Inferior parietal cortex (tissue), 1 donor: ENCODE data around the gene NUMA1.

Experiments used
- DNase-seq: peaks from one replicate; pipeline ENCODE4 v3.0.0-alpha.2; 2016; ENCODE audit errors: extremely low spot score

The NUMA1 gene

DNA sequence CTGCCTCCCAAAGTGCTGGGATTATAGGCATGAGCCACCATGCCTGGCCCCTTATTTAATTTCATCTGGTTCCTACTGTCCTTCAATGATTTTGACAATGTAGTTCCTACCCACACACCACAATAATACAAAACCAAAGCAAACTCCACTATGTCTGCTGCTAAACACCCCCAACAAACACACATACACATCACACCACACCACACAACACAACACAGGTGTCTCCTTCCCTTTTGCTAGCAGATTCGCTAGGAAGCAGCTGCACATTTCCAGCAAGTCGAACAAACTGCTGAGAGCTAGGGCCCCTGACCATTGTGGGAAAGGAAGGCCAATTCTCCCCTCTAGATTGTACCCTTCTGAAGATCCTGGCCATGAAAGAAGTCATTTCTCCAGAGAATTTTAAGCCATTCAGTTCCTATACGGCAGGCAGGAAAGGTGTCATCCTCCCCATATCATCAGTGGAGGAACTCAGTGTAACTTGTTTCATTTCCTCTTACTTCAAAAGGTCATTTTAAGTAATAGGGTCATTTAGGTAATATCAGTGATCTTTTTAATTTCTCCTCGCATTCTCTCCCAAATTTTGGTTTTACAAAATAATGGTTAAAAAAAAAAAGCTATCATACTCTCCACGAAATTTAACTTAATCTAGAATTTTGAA is 18.5 kb downstream of the NUMA1 start:
- DNase-seq: no peak

DNA sequence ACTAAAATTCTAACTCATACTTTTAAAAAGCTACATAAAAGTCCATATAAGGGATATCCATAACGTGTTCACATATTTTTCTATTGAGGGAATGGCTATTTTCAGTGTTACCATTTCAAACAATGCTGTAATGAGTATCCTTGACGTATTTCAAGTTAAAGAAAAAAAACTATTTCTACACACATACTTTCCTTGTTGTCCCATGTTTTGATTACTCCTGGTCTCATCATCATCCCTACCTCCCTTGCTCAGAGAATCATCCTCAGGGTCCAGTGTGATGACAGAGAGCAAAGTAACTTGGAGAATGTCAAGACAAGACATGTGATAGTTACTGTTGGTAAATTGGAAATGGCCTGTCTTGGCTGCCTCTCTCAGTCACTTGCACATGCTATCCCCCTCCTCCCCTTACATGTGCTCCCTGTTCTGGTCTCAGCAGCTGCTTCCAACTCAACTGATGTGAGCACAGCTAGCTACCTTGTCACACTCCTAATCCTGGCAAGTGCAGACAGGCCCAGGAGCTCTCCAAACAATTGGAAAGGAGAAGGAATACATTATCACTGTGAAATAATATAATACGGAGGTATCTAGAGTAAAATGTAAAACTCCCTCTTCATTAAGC is 21.8 kb downstream of the NUMA1 start:
- no peak for DNase-seq

DNA sequence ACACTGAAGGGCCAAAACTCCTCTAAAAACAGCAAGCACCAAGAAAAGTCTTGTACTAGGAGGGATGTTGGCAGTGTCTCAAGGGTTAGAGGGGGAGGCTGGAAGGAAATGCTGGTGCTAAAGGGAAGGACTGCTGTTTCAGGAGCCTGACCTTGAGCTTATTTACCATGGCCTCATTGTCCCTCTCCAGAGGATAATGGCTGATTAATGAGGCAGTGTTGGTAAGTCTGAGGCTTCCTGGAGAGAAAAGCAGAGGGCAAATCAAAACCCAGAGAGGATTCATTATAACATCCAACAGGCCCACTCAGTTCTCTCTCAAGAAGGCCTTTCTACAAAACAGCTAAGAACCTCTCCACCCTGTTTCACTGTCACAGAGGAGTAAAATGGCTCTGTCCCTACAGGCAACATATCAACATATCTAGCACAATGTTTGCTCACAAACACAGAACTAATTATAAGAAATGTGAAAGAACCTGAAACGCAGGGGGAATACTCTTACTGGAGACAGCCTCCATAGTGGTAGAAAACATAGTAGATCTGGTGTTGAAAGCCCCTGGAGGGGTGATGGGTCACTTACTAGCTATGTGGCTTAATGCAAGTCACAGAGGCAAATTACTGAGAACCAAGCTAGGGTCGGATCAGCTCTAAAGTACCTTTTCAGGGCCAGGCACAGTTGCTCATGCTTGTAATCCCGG is 31.4 kb downstream of the NUMA1 start:
- DNase-seq: no peak

DNA sequence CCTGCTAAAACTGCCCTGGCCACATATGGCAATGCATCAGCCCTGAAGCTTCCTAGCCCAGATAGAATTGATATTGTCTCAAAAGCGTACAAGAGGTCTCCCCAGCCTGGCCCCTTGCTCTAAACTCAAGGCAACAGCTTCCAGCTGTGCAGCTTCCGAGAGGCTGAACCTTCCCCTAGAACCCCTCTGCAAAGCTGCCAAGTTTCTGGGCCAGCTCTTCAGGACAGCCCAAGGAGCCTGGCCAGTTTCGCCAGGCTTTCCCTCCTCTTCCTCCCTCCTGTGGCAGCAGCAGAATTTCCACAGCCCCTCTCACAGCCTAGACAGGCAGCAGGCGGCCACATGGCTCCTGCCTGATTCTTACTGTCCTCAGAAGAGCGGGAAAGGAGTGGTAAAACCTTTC is 34.5 kb downstream of the NUMA1 start:
- no peak for DNase-seq

DNA sequence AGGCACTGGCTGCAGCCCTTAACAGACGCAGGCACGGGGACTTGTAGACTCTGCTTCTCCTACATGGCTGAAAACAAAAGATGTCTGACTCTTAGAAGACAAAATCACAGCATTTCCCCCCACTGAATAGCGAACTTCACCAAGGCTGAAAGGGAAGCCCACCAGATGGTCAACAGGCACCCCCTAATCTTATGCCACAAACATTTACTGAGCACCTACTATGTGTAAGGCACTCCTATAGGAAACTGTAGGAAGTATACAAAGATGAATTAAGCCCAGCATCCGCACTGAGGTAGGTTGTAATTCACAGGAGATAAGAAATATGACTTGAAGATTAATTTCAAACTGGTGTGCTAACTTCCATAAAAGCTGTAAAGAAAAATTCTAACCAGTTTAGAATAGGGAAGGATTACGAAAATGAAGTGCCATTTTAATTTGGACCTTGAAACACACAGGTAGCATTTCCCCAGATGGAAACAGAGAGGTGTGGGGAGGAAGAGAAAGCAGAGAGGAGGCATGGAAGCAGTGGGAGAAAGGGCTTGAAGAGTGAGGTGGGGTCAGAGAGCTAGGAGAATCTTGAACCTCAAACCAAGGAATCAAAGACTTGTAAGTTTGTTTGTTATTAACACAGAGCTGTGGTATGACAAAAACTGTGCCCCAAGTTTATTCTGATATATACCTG is 38.1 kb downstream of the NUMA1 start:
- DNase-seq: no peak

DNA sequence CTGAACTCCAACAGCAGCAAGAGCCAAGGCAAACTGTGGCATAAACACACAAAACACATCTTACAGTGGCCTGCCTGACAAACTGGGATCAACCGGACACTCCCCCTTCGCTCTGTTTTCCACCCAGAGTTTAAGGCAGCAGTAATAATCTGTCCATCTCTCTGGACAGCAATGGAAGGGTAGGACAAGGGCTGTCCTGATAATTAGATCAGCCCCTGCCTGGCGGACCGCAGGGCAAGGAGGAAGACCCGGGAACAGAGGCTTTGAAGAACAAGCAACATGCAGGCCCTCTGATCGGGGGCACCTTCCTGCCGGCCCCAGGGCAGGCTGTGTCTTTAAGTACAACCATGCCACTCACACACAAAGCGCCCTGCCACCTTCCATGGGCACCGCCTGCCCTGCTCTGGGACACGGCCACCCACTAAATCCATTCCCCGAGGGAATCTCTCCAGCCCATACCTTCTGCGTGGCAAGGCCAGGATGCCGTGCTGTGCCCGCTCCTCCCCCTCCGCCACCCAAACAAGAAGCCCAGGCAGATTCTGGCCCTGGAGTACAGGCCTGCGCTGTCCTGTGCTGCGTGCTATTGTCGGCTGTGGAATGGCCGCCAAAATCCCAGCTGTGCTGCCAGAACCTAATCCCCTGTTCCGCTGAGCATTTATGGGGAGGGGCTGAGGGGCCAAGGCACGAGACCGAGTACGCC is 38.8 kb downstream of the NUMA1 start:
- DNase-seq: peak; percentile 72

DNA sequence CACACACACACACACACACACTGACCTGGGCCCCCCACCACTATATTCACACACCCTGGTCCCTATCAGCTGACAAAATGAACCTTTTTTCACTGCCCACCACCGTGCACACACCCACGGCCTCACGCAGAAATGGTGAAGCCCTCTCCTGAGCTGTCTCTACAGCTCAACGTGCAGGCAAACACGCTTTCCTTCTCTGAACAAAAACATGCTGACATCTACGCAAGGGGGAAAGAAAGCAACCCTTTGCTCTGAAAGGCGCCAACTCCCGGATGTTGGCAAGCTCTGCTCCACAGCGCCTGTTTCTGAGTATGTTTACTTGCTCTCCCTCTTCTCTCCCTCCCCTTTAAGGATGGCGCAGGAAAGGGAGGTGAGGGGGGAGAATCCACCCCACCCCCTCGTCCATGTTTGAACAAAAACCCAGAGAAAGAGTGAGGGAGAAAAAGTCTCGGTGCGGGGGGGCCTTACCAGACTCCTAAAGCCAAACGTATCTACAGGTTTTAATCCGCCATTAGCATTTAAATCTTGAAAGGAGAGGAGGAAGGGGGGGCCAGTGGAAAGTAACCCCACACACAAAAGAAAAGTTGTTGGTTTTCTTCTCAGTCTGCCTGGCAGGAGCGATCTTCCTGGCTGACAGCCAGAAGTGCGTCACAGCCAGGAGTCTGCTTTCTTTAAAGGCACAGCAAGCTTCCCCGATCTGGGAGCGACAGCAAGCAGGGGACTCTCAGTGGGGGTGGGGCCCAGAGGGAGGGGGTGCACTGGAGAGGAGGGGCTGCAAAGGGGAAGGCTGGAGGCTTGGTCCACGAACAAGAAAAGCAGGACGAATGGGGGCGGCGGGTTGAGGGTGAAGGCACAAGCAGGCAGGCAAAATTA is 39.6 kb downstream of the NUMA1 start:
- peak; percentile 92 for DNase-seq

DNA sequence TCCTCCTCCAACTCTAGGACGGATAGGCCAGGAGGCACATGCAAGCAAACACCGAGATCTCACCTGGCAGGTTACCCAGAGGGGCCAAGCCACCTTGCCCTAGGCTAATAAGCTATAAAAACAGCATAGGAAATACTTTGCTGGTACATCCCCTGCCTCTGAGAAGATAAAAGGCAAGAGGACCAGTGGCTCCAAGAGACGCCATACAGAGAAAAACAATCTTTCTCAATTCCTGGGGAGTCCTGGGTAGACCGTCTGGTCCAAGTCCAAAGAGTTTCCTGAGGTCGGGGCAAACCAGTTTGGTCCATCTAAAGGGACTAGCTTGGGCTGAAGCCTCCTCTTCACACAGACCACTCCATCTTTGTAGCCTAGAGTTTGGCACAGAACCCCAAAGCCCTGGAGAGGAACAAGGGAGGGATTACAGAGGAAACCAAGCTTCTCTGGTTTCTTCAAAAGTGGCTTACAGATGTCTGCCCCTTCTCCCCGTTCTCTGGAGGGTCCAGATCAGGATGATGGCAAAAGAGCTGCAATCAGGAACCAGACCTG is 40.4 kb downstream of the NUMA1 start:
- DNase-seq: peak; percentile 55

DNA sequence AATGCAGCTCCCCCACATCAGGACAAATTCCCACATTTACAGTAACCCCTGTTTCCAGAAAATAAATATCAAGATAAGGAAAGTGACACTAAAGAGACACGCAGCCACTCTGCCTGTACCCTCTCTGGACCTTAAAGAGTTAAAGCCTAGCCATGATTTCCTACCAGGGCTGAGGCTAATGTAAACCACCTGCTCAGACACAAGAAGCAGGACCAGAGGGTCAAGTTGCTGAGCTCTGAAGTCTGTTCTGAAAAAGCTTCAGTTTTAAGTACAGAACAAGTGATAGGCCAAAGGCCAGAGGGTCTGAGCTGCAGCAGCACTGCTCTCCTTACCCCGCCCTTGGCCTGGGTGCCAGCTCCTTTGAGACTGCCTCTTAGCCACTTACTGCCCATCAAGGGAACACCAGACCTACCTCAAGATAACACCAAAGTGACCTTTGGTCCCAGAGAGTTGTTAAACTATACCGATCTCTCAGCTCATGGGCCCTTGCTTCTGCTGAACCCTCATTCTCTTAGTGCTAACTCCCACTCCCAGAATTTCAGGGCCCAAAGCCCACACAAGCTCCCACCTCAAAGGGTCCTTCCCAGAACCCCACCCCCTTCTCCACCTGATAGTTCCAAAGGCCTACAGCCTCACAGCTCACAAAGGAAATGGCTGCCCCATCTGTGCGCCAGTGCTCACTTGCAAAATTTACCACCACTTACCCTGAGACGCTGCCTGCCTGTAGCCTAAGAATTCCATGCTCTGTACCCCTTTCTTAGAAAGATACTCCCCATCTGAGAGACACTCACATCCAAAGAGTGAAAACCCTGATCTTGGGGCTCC is 41.1 kb downstream of the NUMA1 start:
- peak; percentile 27 for DNase-seq

DNA sequence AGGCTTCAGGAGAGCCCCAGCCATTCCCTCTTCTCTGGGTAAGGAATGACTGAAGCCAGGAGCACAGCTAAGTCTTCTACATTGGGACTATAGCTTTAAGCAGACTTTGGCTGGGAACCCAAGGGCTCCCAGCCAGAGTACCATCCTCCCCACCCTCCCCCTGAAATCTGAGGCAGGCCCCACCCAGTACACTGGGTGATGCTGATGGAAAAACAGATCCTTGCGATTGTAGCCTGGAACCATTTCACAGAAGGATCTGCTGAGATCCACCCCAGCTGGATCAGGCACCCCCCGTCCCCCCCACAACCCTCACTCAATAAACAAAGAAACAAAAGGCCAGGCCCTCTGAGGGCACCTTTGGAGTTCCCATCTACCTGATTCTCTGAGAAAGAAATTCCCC is 41.9 kb downstream of the NUMA1 start:
- DNase-seq: peak; percentile 81

DNA sequence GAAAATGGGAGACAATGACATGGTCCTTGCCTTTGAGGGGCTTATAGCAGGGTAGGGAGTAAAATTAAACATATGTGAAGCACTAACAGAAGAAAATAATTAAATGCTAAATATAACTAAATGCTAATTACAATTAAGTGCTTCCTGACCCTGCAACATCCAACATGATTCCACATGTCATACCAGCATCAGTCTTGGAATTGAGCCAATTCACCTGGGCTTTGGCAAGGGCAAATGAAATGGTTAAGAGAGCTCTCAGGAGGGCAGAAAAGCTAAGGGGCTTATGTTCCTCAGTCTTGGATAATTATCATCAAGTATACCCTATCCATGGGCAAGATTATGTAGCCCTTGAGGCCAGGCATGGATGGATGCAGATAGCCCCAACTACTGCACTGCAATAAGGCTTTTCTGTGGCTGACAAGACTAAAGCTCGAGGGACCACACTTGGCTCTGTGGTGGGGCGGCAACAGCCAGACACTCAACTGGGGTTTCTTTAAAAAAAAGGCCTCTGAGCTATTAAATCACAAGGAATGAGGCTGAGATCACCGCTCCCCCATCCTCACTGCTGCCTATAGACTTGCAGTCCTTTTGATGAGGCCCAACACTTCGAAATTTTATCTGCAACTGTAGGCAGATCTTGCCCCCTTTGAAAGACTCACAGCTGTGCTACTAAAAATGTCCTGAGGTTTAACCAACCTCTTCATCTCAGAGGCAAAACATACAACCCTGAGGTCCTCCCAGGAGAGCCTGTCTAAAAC is 42.6 kb downstream of the NUMA1 start:
- DNase-seq: no peak

DNA sequence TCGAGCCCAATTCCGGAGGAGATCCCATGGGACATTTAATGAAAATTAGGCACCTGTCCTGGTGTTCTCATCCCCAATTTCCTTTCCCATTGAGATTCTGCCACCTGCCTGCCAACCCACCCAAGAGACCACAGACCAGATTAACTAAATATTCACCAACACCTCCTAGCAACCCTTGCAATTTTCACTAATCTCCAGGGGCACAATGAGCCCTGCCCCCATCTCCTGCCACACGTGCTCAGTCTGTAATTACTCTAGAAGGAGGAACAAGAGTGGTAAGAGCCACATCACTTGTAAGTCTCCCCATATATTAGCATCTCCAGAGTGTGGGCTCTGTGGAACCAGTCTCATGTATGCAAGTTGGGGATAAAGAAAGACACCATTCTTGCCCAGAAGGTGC is 43.7 kb downstream of the NUMA1 start:
- no peak for DNase-seq

DNA sequence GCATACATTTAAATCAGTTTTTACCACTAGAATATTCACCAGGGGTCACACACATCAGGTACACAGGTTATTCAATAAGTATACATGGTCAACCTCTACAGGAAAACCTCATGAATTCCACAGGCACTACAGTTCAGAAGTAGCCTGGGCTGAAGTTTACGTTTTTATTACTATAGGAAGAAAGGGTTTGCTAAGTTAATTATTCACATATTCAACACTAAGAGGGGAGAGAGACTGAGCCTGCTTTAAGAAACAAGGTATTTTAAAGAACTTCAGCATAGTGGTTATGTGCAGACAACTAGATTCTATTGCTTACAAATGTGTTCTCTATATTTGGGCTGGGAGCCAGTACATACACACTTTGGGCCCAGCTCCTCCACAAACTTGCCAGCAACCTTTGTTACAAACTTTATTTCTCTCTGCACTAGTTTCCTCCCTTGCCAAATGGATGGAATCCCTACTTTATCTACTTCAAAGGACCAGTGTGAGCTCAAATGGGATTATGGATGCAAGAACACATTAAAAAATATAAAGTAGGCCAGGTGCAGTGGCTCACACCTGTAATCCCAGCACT is 49.8 kb downstream of the NUMA1 start:
- DNase-seq: no peak

DNA sequence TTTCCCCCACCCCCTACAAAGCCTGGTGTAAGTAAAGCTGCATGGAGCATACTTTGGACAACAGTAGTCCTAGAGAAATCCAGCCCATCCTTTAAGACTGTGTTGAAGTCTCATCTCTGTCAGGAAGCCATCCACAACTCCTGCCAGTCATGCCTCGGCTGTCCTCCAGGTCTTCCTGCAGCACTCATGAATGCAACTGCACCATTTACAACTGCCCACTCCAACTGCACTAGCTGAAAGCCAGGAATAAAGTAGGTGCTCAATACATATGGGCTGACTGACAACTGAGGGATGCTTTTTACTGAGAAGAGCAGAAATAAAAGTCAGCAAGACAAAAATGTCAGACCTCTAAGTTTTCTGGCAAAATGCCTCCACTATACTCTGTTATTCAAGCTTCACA is 54.3 kb downstream of the NUMA1 start:
- DNase-seq: no peak

DNA sequence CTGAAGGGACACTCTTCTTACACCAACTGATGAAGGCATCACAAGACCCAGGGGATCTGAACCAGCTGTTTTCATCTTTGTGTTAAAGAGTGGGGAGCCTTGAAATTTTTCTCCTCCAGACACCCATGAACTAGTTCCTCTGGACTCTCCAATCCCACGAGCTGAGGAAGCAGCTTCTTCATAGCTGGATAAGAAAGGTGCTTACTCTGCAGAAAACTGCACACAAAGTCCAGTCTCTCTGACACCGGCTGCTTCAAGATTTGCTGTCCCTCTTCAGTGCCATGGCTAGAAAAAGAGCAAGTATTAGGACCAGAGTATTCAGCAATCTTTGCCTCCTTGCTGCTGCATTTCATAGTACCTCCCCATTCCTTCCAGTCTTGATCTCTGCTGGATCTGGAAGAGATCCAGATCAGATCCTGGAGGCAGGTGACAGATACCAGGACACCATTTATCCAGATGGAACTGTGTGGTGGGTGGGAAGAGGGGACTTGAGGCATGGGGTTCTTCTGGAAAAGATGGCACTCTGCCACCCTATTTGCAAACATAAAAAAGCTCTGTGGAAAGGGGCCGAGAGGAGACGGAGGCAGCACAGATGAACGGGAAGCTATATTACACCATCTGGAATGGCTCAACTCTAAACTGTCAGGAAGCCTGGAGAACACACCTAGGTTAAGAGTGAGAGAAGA is 56.1 kb downstream of the NUMA1 start:
- no peak for DNase-seq

DNA sequence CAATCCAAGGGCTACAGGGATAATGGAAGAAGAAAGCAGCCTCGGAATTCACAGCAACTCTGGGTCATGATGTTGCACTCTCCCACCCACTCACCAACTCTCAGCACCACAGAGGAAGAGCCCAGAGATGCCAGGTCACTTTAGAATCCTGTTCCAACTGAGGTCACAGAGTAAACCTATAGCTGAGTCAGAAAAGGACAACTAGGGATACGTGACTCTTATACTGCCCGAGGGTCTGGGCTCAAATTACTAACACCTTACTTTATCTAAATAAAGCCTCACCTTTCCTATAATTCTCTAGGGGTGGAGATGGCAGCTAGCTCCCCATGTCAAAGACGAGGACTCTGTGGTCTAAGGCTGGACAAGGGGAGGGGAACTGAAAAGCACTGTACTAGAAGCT is 57.0 kb downstream of the NUMA1 start:
- no peak for DNase-seq

DNA sequence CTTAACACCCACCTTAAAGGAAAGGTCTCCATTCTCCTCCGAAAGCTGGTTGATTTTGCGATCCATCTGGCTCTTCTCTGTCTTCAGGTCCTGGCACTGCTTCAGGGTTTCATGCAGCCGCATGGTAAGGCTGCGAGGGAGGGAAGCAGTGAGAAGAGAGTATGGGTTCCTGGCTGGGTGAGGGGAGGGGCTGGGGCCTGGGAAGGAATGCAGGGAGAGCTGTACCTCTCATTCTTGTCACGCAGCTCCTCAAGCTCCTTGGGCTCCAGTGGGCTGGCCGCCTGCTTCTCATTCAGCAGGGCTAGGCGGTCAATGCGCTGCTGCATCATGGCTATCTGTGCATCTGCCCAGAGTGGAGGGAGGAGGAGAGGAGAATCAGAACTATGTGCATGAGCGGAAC is 62.2 kb downstream of the NUMA1 start:
- DNase-seq: no peak

DNA sequence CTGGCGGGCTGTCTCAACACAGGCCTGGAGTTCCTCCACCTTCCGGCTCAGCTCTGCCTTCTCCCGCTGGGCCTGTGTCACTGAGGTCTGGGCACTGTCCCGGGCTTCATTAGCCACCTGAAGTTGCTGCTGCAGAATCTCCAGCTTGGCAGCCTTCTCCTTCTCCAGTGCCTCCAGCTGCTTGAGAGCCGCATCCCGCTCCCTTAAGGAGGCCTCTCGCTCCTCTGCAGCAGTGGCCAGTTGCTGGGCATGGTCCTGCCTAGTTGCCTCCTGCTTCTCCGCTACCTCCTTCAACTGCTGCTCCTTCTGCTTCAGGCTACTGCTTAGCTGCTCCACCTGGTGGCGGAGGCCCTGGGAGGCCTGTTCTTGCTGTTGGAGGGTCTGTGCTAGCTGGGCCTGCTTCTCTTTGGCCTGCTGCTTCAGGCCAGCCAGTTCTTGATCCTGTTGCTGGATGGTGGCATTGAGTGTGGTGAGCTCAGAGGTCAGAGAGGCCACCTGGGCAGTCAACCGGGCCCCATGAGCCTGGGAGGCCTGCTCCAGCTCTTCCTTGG is 64.8 kb downstream of the NUMA1 start:
- no peak for DNase-seq
